Stimulated activated CD4-positive, alpha-beta T cell treated with anti-CD3 and anti-CD28 coated beads, TNF-alpha, amount 100 ng/mL, for 1 hour (primary cell): ENCODE results near the gene CRYBB2.
A peak's percentile ranks its signal among the peaks of the same experiment; 100 is the strongest.
"Not testable (repeated sequence)": the region's sequence is repeated elsewhere in the genome, so short reads cannot be mapped to it uniquely, and the experiment has no call there.

ENCODE experiments used
- DNase-seq, 3 donors: peaks; one replicate each; pipeline ENCODE4 v3.0.0-alpha.2; 2020; ENCODE audit warnings: low read depth in 3 of 3, low spot score in 1 of 3

Gene CRYBB2, protein sequence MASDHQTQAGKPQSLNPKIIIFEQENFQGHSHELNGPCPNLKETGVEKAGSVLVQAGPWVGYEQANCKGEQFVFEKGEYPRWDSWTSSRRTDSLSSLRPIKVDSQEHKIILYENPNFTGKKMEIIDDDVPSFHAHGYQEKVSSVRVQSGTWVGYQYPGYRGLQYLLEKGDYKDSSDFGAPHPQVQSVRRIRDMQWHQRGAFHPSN

DNA sequence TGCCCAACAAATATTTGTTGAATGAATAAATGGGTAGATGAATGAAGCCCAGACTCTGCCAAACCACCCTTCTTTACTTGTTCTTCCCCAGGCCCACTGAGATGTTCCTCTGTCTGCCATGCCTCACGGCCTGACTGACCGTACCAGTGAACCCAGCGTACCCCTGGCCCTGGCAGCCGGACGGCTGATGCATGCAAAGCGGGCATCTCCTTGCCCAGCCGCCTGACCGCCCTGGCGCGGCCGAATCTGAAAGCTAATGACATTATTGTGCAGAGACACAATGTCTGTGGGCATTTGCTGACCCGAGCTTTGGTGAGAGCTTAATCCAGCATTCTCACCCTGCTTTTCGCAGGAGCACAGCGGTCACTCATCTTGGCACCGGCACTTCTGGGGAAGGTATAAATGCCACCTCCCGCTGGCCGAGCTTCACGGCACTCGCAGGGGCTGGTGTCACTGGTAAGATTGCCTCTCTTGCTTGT is at the start of gene CRYBB2:
TSS of gene CRYBB2 (plus strand) at position 429 of the 479 bp plus-strand sequence. CDS start 1,791 bp downstream, outside the sequence.
- DNase-seq = no peak

DNA sequence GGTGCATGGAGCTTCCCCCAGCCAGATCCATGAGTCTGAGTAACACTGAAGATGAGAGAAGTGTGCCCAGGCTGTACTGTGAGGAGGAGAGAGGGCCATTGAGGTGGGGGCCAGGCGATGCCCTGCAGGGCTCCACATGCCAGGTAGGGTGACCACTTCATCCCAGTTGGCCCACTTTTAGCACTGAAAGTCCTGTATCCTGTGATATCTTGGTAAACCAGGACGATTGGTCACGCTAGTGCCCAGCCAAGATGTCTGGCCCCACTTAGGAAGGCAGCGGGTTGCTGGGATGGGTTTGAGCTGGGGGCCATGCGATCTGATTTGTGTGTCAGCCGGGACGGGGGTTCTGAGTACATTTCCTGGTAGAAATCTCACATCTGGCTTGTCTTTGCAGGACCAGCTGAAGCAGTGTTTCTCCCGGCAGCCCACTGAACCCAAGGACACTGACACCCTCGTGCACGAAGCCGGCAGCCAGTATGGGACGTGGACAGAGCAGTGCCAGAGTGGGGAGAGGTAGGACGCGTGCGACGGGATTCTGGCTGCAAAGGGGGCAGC is 48.9 kb upstream of the CRYBB2 start:
- no peak for DNase-seq

DNA sequence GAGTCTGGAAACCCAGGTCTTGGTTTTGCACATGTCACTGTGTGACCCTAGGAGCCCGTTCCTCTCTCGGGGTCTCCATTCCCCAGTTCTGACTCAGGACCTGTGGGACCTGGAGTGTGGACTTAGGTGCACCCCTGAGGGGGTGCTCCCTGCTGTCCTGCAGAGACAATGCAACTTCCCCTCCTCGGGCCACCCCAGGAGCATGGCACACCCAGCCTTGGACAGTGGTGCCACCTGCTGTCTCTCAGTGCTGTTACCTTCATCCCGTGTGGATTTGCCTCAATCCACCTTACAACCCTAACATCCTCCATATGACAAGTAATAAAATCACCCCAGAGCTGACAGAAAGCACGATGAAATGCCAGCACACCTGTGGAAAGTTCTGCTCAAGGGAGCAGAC is 47.3 kb upstream of the CRYBB2 start:
- DNase-seq = no peak

DNA sequence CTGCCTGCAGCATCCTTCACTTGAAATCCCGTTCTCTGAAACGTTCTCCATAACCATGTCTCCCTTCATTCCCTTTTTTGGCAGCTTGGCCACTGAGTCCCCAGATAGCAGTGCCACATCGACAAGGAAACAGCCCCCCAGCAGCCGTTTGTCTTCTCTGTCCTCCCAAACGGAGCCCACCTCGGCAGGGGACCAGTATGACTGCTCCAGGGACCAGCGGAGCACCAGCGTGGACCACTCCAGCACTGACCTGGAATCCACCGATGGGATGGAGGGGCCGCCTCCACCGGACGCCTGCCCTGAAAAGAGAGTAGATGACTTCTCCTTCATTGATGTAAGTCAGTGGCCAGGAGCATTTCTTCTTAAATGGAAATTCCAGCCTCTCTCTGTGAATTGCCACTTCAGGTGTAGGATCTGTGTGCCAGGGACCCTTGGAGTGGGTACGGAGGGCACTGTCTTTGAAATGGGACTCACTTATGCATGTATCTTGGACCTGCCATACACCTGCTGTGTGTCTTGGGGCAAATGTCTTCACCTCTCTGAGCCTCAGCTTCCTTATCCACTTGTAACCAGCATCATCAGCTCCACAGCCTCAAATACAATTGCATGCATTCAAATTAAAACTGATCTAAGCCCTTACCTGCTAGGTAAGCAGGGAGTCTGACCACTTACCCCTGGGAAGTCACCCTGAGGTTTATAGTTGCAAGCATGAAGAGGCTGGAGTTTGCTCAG is 45.1 kb upstream of the CRYBB2 start:
- DNase-seq = no peak

DNA sequence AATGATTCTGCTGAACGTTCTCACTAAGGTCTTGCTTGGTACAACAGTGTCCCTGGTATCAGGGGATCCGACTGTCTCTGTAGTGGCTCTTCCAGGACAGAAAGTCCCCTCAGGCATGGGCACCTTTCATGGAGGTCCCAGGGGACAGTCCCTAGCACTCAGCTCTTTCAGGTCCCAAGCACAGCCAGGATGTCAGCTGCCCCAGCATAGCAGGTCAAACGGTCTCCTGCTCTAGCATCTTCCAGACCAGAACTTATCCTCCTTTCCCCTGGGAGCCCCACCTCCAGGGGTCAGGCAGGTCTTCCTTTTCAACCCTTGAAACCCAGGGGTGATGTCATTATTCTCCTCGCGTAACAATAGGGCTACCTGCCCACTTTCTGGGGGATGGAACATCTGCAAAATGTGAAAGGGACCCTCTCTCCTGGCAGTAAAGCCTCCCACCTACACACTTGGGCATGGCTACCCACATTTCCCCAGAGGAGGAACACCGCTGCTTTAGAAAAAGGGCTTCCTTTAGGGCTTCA is 44.5 kb upstream of the CRYBB2 start:
- no peak for DNase-seq

DNA sequence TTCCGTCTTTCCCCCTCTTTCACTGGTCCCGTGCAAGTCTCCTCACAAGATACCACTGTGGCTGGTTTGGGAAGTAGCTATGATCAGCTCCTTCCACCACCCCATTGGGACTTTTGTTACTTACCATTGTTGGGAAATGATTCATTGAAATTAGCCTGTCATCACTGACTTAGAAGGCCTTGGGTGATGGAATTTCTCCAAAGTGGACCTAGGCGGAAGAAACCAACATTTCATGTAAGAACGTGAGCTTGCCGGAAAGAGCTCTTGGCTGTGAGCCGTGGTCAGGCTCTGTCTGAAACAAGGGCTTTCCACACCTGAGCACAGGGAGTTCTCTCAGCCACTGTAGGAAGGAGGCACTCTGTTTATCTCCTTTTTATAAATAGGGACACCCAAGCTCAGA is 43.3 kb upstream of the CRYBB2 start:
- no peak for DNase-seq

DNA sequence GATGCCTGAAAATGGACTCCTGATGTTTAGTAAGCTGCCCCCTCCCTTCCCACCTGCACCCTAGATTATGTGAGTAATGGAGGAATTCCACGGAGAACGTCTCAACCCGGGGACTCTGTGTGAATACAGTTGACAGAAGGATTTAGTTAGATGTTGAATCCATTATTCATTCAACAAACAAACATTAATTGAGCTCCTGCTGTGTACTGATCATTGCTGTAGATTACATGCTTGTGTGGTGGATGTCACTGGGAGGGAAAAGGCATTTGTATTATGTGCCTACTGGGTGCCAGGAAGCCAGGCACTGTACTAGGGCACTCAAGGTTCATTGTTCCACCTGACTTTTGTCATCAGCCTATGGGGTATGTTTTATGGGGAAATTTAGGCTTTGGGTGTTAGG is 42.6 kb upstream of the CRYBB2 start:
- no peak for DNase-seq

DNA sequence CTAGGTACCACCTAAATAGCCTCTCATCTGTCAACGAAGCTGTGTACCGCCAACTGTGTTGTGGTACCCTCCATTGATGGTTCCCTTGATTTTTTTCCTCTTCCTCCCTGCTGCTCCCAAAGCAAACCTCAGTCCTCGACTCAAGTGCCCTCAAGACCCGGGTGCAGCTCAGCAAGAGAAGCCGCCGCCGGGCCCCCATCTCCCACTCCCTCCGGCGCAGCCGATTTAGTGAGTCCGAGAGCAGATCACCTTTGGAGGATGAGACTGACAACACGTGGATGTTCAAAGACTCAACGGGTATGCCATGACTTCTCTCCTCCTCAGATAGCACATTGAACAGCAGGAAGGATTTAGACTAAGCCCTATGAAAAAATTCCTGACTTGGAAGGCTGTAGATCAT is 42.2 kb upstream of the CRYBB2 start:
- DNase-seq = no peak

DNA sequence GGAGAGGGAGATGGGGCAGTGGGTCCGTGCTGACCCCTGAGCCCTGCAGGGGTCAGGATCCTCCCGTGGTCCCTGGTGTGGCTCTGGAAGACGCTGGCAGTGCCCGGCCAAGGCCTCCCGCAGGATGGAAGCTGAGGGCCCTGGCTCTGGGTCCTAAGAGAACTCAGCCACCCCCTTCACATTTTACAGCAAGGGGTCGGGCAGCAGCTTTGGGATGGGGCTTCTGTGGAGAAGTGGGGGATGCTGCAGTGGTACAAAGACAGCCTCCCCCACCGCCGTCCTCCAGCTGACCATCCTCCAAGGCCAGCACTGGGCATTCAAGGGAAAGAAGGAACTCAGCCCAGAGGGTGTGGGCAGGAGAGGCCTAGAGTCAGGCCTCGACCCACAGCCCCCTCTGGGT is 41.5 kb upstream of the CRYBB2 start:
- DNase-seq = no peak

DNA sequence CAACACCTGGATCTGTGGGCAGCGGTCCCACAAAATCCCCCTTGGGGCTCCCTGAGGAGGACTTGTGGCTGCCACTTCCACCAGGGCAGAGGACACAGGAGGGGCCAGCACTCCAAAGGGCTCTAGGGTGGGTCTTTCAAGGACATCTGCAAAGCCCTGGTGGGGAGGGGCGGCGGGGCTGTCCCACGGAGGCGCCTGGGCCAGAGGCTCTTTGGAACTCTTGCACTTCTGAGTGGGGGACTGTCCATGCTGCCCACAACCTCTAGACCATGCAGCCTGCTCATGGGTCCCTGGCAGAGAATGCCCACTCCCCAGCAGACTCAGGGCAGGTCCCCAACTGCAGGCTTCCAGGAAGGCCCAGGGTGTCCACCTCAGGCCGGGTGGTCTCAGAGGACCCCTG is 41.1 kb upstream of the CRYBB2 start:
- DNase-seq = peak in 1 of 3 donors; percentile 12

DNA sequence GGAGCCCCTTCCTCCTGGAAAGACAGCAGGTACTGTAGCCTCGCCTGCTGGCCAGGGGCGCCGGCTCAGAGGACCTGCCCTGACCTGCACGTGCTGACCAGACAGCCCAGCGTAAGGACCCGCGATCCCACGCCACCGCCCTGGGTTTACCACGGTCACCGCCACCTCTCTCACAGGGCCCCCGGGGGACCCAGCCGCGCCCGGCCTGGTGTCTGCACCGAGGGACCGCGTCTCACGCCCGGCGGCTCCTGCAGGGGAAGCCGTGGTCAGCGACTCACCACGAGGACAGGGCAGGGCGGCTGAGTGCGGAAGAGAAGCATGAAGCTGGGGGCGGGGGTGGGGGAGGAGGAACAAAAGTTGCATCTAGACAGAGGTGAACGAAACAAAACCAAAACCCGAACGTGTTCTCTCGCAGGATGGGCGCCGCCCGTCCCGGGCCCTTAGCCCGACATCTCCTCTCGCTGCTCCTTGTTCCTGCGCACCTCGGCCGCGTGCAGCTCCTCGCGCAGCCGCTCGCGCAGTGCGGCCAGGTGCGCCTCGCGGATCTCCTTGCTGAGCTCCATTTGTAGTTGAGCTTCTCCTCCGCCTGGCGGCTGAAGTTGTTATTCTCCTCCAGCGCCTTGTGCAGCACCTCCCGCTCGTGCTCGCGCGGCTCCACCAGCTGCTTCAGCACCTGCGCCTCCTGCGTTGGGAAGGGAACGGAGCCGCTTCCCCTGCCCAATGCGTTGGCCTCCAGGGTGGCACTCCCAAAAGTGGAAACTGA is 40.4 kb upstream of the CRYBB2 start:
- not testable (repeated sequence) for DNase-seq

DNA sequence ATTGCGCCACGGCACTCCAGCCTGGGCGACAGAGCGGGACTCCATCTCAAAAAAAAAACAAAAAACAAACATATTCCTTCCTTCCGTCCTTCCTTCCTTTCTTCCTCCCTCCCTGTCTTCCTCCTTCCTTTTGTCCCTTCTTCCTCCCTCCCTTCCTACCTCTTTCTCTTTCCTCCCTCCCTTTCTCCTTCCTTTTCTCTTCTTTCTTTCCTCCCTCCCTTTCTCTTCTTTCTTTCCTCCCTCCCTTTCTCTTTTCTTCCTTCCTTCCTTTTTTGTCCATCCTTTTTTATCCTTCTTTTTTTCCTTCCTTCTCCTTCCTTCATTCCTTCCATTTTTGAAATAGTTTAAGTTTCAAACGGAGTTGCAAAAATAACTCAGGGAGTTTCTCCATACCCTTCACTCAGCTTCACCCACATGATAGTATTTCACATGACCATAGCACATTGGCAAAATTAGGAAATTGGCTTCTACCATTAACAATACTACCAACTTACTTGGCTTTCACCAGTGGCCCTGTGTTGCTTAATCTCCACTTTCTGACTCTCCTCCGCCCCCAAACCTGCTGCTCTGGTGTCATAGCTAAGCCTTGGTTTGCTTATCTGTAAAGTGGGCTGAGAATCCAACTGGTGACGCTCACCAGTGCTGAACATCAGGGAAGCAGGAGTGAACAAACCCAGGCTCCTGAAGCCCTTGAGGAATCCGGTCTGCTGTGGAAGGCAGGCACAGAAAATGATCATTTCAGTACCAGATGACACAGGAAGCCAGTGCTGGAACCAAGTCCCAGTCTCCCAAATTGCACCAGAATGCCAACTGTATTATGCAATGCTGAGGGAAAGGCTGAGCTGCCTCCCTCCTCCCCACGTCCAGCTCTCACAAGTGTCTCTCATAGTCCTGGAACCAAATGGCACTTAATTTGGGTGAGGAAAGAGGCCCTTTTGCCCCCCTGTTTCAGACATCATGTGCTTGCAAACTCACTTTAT is 37.0 kb upstream of the CRYBB2 start:
- DNase-seq = no peak

DNA sequence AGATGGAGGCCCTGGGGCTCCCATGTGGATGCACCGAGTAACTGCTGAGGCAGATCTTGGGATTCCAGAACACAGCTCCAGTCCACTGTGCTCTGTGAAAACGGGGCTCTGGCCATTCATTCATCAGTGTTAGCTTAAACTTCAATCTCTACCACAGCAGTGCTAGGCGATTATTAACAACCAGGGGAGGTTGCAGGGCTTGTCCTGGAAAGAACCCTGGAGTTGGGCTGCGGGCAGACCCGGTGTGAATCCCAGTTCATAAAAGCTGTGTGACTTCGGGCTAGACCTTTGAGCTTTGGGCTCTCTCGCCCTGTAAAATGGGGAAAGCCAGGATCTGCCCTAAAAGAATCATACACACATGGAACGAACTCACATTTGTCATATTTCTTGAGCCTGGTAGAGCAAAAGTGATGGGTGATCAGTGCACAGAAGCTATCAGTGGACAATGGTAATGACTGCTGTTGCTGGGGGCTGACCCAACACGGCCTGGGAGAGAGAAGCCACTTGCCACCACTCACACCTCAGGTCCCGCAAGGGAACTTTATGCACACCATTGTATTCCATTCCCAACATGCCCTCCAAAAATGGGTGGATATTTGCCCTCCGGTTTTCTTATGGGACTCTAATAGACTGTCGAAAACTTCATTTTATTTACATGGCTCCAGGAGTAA is 35.4 kb upstream of the CRYBB2 start:
- DNase-seq = no peak

DNA sequence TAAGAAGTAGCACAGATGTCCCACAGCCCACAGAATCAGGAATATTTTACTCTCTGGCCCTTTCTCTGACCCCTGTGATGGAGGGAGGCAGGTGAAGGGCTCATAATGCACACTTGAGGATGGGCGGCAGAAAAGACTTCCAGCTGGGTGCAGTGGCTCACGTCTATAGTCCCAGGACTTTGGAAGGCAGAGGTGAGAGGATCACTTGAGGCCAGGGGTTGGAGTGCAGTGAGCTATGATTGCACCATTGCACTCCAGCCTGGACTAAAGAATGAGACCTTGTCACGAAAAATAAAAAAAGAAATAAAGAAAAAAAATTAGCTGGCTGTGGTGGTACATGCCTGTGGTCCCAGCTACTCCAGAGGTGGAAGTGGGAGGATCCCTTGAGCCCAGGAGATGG is 33.3 kb upstream of the CRYBB2 start:
- no peak for DNase-seq

DNA sequence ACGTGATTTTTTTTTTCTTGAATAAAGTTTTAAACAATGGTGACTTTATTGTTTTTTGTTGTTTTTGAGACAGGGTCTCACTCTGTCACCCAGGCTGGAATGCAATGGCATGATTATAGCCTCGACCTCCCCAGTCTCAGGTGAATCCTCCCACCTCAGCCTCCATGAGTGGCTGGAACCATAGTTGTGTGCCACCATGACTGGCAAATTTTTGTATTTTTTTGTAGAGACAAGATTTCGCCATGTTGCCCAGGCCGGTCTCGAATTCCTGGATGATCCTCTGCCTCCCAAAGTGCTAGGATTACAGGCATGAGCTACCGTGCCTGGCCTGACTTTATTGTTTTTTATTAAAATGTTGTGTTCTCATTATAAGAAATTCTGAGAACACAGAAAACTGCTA is 32.0 kb upstream of the CRYBB2 start:
- no peak for DNase-seq

DNA sequence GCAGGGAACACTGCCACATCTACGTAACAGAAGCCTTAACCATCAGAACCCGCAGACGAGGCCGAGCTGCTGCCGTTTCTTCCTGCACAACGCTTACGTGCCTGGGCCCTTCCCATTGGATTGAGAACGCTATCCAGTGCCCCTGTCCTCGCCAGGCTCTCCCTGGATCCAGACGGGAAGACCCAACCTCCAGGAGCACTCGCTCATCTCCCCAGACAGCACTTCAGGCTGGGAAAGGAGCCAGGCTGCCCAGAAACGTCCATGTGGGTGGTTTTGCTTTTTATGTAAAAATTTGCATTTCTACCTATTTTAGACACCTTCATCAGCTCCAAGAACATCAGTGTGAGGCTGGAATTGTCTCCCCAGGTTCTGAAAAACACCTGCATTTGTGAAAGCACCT is 27.0 kb upstream of the CRYBB2 start:
- DNase-seq = no peak

DNA sequence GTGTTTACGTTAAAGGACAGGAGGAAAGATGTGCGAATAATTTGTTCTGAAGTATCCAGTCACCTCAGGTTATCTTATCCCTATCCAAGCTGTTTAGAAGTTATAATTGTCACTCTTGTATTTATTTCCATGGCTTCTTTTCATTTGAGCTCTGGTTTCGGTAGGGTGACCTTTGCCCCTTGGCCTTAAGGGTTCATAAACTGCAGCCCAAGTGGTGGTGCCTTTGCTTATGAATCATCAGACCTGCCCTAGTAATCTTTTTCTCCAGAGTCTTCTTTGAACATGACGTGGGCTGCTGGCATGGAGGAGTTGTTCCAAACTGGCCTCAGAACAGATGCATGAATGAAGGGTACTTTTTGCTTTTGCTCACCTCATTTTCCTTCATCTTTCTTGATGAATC is 26.3 kb upstream of the CRYBB2 start:
- no peak for DNase-seq

DNA sequence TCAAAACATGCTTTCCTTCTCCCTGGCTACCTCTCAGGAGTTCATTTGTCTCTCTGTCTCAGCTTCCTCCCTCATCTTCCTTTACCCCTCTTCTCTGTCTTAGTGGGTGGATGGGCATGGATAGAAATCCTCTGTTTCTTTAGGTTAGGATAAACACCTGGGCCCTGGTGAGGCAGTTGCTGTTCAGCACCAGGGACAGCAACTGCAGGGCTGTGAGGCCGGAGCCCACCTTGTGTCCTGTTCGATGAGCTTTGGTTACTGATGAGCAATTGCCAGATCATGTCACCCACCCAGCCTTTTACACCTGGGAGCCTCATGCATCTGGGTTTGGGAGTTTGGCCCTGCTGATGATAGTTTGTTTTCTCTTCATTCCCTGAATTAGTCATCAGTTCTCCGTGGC is 25.9 kb upstream of the CRYBB2 start:
- no peak for DNase-seq

DNA sequence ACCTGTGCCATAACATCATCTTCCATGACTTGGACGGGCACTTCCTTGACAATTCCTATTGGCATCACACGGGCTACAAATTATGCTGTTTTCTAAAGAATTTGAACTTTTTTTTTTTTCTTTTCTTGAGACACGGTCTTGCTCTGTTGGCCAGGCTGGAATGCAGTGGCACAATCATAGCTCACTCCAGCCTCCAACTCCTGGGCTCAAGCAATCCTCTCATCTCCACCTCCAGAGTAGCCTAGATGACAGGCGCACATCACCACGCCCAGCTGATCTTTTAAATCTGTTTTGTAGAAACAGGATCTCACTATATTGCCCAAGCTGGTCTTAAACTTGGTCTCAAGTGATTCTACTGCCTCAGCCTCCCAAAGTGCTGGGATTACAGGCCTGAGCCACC is 23.1 kb upstream of the CRYBB2 start:
- DNase-seq = no peak

DNA sequence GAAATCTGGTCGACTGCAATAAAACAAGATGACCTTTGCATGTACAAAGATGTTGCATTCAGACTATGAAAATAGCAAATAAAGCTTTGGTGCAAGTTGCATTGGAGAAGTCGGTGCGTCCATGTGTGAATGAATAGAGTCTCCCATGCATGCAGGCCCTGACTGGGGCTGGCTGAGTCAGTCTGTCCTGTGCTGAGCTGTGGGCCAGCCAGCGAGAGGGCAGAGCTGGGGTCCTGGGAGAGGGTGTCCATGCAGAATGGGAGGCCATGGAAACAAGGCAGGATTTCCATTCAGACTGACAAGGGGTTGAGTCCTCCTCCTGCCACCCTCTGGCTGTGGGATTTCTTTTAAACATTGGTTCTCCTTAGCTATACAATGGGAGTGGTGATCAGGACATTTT is 22.1 kb upstream of the CRYBB2 start:
- no peak for DNase-seq
